Fibroblast of upper back skin (primary cell): ENCODE data around the gene BSND.
"Not testable (repeated sequence)": the region's sequence is repeated elsewhere in the genome, so short reads cannot be mapped to it uniquely, and the experiment has no call there.

Source experiments
- DNase-seq: peaks from one replicate; pipeline ENCODE4 v3.0.0-alpha.2; 2013

The BSND gene

DNA sequence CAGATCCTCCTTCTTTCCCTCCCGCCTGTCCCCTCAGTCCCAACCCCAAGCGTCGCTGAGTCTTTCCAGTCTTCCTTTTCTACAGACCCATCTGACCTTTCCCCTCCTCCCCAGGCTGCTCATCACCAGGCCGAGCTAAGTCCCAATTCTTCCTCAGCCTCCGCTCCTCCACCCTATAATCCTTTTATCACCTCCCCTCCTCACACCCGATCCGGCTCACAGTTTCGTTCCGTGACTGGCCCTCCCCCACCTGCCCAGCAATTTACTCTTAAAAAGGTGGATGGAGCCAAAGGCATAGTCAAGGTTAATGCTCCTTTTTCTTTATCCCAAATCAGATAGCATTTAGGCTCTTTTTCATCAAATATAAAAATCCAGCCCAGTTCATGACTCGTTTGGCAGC, 25.4 kb downstream of the BSND start:
- DNase-seq: not testable (repeated sequence)

DNA sequence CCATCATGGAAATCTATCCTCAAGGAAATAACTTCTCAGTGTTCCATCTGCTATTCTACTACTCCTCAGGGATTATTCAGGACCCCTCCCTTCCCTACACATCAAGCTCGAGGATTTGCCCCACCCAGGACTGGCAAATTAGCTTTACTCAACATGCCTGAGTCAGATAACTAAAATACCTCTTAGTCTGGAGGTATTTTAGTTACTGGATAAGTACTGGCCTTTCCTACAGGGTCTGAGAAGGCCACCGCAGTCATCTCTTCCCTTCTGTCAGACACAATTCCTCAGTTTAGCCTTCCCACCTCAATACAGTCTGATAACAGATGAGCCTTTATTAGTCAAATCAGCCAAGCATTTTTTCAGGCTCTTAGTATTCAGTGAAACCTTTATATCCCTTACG, 27.9 kb downstream of the BSND start:
- DNase-seq: not testable (repeated sequence)

DNA sequence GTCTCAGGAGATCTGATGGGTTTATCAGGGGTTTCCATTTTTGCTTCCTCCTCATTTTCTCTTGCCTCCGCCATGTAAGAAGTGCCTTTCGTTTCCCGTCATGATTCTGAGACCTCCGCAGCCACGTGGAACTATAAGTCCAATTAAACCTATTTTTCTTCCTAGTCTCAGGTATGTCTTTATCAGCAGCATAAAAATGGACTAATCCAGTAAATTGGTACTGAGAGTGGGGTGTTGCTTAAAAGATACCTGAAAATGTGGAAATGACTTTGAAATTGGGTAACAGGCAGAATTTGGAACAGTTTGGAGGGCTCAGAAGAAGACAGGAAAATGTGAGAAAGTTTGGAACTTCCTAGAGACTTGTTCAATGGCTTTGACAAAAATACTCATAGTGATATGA, 32.4 kb downstream of the BSND start:
- DNase-seq: not testable (repeated sequence)

DNA sequence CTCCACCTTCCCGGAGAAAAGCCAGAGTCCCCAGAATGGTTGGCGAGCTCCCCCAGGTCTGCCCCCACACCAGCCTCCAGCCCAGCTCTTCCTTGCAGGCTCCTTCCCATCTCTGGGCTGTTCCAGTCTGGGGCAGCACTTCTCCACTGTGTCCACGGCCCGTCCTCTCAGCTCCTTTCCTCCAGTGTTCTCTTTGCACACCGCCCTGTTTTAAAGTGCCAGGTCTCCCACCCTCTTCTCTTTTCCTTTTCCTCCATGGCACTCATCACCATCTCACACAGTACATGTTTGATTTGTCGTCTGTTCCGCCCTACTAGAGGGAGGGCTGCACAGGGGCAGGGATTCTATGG, 34.5 kb downstream of the BSND start:
- no peak for DNase-seq

DNA sequence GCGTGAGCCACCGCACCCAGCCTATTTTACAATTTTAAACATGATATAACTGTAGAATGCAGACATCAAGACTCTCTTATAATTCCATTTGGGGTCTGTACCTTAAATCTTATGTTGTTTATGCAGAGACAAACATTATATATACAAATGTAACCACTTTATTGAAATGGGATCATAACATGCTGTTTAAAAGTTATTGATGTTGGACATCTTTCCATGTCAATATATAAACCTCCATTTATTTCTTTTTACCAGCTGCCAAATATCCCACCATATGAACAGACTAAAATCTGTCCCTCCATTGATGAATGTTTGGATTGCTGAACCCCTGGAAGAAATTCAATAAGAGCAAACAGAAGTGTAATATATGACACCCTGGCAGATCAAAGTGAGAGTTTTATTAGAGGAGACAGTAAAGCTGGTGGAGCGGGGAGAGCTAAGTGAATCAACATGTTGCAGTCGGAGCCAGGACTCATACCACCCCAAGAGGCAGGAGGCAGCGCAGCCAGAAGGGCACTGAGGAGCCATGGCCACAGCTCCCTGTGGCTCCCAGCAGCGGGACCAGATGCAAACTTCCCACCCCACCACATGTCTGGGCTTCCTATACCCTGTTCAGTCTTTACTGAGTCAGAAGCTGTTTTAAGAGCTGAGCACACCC, 35.9 kb downstream of the BSND start:
- no peak for DNase-seq

DNA sequence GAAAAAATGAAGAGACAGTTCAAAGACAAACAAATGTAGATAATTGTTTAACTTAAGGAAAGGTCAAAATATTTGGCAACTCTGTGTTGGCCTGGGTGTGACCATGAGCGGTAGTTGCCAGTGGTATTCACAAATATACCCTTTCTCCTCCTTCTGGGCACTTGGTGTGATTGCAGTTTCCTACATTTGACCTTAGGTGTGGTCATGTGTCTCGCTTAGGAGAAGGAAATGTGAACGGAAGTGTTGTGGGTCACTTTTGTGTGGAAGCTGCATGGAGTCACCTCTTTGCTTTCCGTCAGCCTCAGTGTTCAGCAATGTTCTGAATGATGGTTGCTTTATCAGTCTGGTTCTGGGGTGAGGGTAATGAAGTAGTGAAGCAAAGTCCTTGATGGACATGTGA, 37.2 kb downstream of the BSND start:
- DNase-seq: no peak

DNA sequence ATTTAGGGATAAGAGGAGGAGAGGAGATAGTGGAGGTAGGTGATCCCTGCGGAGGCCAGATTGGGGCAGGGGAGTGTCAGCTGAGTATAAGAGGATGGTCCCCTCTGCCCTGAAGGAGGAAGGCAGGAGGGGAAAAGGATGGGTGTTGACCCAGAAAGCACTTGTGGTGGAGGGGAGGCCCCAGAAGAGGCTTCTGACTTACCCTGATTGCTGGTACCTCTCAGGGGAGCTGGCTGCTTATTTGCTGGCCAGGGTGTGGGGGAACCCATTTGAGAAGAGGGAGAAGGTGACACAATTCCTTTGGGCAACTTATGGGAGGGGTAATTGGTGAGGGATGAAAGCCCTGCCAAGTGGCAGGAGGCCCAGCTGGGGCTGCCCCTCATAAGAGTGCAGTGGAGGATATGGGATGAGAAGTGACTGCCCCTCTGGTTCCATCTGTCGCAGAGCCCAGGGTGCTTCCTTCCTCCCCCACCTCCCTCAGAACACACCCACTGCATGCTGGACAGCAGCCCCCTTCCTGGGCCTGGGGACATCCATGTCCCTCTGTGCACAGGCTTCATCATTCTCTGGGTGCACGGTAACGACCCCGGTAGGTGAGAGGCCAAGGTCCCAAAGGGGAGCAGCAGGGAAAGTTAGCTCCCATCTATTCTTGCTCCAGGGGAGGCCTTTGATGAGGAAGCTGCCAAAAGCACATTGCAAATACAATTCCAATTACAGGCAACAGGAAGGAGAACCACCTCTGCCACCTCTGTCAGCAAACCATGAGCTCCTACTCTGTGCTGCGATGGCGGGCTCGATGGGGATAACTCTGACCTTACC, 39.2 kb downstream of the BSND start:
- DNase-seq: no peak

DNA sequence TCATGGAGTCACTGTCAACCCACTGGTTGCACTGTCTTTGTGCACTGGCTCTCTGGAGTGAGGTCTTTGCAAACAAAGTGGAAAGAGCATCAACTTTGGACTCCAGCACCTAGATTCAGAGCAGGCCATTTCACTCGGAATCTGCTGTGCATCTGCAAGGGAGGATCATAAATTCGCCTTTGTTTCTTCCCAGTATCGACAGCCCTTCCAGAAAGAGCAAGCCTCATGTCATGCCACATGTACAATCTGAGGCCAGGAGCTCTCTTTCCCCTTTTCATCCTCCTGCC, 39.8 kb downstream of the BSND start:
- DNase-seq: no peak

DNA sequence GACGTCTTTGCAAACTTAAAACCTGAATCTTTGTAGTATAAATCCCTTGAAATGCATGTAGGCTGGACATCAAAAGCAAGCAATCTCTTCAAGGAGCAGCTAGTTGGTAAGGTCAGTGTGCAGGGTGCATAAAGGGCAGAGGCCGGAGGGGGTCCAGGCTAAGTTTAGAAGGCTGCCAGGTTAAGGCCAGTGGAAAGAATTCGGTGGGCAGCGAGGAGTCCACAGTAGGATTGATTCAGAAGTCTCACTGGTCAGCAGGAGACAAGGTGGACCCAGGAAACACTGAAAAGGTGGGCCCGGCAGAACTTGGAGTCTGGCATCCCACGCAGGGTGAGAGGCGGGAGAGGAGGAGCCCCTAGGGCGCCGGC, 40.2 kb downstream of the BSND start:
- no peak for DNase-seq

DNA sequence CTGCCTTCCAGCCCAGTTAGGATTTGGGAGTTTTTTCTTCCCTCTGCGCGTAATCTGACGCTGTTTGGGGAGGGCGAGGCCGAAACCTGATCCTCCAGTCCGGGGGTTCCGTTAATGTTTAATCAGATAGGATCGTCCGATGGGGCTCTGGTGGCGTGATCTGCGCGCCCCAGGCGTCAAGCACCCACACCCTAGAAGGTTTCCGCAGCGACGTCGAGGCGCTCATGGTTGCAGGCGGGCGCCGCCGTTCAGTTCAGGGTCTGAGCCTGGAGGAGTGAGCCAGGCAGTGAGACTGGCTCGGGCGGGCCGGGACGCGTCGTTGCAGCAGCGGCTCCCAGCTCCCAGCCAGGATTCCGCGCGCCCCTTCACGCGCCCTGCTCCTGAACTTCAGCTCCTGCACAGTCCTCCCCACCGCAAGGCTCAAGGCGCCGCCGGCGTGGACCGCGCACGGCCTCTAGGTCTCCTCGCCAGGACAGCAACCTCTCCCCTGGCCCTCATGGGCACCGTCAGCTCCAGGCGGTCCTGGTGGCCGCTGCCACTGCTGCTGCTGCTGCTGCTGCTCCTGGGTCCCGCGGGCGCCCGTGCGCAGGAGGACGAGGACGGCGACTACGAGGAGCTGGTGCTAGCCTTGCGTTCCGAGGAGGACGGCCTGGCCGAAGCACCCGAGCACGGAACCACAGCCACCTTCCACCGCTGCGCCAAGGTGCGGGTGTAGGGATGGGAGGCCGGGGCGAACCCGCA, 40.8 kb downstream of the BSND start, which contains the start of gene PCSK9:
Gene PCSK9 (plus strand): TSS at position 207 of the 741 bp plus-strand sequence. CDS start 290 bp downstream, at position 497.
- DNase-seq: peak; percentile 13

DNA sequence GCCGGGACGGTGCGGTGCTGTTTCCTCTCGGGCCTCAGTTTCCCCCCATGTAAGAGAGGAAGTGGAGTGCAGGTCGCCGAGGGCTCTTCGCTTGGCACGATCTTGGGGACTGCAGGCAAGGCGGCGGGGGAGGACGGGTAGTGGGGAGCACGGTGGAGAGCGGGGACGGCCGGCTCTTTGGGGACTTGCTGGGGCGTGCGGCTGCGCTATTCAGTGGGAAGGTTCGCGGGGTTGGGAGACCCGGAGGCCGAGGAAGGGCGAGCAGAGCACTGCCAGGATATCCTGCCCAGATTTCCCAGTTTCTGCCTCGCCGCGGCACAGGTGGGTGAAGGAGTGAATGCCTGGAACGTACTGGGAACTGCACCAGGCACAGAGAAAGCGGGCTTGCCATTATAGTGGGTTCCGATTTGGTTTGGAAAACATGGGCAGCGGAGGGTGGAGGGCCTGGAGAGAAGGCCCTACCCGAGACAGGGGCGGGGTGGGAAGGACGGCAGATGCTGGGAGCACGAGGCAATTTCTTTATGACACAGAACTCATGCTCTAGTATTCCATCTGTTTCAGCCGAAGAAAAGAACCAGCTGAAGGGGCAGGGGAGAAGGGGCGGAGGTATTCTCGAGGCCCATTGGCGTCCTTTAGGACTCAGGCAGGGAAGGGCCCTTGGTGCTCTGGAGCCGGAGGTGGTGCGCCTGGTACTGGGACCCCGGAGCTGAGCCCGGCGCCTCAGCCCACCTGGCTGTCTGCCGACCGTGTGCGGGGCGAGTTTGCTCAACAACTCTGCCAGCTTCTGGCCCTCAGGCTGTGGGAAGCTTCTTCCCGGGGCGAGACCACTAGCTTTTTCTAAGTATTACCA, 41.6 kb downstream of the BSND start:
- DNase-seq: no peak

DNA sequence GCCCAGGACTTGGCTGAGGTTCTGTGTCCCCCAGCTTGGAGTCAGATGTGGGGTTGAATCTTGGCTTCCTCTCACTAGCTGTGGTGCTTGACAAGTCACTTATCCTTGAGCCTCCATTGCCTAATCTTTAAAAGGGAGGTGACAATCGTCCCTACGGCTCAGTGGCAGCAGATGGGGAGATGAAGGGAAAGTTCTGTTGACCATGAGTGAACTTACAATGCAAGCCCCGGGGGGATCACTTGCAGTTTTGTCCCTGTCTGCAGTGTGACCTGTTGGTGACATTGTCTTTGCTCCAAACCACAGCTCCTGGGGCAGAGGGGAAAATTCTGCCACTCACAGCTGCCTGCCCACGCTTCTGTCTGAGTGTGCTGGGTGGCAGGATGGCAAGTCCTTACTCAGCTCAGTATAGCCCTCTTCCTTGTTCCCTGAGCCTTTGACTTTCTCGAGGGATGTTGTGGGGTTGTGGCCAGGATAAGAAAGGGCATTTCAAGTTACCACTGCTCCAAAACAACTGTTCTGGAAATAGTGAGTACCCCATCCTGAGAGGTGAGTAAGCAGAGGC, 42.3 kb downstream of the BSND start:
- DNase-seq: no peak

DNA sequence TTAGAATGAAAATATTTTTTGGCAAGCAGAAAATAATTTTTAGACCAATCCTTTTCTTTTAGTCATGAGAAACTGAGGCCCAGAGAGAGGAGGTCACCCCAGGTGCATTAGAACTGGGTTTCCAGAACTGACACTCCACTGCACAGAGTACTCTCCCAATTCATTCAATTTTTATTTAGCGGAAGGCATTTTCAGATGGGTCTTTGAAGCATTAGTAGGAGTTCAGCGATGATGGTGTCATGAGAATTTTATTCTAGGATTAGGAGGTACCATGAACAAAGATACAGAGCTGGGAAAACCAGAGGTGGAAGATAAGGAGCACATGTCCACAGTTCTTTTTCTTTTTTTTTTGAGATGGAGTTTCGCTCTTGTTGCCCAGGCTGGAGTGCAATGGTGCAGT, 42.9 kb downstream of the BSND start:
- no peak for DNase-seq

DNA sequence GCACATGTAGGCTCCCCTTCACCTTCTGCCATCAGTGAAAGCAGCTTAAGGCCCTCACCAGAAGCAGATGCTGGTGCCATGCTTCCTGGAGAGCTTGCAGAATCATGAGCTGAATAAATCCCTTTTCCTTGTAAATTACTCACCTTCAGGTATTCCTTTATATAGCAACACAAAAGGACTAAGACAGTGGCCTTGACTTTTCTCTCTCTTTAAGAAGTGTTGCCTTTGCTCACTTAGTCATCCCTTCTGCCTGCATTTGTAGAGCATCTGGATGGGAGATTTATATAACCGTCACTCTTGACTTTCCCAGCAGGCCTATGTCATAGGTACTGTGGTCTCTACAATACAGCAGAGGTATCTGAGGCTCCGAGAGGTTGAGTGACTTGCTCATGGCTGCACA, 44.3 kb downstream of the BSND start:
- DNase-seq: no peak

DNA sequence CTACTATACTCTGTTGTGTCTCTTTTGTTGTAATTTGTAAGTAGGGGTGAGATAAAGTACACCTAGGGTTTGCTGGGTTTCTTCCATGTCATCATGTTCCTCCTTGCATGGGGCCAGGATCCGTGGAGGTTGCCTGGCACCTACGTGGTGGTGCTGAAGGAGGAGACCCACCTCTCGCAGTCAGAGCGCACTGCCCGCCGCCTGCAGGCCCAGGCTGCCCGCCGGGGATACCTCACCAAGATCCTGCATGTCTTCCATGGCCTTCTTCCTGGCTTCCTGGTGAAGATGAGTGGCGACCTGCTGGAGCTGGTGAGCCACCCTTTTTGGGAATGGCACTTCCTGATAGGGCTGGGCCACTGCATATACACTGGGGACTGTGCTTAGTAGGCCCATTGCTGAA, 45.0 kb downstream of the BSND start:
- DNase-seq: no peak

DNA sequence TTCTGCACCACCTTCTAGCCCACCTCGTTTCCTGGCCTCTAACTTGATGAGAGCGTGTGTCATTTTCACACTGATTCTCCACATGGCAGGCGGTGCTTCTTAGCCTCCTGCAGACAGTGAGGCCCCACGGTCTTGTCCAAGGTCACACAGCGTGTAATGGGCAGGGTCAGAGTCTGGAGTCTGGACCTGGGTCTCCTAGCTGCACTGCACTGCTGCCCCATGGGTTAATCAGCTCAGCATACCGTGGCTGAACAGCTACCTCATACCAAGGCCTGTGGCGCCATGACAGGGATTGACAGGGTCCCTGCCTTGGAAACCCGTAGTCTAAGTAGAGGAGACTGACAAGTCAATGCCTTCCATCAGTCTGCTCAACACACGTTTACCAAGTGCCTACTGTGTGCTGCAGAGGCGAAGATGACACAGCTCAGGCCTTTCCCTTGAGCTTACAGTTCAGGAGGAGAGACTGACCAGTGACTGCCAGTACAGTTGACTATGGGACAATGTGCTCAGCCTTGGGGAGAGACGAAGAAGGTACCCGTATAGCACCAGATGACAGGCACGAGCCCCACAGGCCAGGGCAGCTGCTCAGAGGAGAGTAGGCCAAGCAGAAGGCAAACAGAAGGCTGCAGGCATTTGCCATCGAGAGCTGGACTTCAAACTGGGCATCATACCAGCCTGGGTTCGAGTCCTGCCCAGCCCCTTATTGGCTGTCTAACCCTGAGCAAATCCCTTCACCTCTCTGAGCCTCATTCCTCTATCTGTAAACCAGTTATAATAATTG, 46.1 kb downstream of the BSND start:
- DNase-seq: no peak

DNA sequence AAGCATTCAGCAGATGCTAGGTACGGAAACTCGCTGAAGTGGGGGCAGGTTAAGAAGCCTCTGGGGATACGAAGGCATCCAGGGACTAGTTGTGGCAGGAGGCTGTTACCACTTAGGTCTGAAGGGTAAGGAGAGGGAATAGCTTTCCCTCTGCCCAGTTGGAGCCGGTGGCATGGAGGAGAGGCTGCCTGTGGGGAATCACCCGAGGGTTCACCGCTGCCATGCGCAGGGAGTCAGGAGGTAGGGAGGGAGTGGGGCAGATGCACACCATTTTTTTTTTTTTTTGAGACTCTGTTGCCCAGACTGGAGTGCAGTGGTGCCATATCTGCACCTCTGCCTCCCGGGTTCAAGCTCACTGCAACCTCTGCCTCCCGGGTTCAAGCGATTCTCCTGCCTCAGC, 46.7 kb downstream of the BSND start:
- no peak for DNase-seq

DNA sequence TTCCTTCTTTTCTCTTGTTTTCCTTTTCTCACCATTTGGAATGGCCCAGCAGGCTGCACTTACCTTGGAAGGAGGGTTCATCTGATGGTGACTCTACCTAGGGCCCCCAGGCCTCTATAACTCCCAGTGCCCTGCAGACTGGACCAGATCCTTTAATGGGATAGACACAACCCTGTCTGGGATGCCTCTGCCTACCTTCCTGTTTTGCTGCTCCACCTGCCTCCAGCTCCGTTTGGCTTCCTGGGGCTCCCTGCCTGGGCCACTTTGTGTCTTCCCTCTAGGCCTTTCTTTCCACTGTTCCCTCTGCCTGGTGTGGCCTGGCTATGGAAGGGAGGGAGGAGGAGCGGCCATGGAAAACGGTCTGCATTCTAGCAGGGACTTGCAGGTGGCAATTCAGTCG, 48.1 kb downstream of the BSND start:
- no peak for DNase-seq

DNA sequence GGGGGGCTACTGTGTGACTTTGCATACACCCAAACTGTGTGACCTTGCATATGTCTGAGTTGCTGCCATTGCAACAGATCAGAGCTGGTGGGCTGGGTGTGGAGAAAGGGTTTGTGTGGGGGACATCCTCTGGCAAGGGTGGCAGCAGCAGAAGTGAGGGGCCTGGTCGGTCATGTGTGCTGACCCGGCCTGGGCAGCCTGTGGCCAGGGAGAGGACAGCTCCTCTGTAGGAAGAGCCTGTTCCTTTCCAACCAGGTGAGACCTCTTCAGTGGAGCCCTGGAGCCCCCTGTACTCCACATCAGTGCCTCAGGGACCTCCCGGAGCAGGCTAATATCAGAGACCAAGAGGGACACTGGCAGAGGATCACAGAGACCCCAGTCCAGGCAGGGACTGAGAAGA, 48.9 kb downstream of the BSND start:
- no peak for DNase-seq

DNA sequence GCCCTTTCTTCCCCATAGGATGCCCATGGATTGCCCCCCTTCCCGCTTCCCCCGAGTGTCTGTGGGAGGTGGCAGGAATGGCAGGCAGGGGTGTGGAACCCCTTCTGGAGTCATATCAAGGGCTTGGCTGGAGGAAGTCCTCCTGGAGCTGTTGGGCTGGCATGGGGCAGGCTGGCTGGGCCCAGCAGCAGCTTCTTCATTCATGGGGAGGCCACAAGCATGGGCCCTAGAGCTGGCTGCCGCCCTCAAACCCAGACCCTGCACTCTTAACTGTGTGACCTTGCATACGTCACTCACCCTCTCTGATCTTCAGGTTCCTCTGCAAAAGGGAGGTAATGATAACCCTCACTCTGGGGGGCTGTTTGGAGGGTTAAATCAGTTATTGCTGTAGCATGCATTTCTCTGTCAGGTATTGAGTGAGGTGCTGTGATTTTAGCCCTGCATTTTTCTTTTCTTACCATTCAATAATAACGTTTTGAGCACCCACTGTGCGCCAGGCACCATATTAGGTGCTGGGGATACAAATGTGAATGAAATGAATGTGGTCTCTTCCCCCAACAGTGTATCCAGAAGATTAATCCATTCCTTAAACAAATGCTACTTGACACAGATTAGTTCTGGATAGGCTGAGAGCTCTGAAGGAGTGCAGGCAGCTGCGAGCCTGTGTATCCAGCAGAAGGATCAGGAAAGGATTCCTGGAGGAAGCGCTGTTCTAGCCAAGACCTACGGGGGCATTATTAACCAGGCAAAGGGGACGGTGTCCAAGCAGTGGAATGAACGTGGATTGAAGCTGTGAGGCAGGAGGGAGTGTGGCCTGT, 49.9 kb downstream of the BSND start:
- DNase-seq: no peak

DNA sequence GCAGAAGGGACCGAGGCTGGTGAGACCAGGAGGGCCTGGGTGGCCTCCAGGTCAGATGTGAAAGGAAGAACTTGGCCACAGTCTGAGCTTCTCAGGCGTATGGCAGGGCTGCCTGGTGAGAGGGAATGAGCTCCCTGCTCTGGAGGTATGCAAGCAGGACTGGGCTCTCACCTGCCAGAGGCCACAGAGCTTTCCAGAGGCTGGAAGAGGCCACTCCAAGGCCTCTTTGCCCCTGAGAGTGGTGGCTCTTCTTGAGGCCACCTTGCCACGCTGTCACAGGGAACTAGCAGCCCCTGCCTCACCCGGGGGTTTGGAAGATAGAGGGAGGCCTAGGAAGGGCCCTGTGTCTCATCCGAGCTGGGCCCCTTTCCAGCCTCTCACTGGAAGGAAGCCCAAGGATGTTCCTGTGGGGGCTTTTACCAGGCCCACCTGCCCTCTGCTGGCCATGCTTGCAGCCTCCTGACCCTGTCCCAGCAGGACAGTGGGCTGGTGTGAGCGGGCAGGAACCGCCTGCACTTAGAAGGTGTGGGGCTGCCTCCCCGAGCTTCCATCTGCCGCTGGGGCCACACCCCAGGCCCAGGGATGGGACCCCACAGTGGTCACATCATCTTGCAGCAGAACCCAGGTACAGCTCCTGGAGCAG, 50.7 kb downstream of the BSND start:
- no peak for DNase-seq
